ENCODE results near the gene SHD.

DNA sequence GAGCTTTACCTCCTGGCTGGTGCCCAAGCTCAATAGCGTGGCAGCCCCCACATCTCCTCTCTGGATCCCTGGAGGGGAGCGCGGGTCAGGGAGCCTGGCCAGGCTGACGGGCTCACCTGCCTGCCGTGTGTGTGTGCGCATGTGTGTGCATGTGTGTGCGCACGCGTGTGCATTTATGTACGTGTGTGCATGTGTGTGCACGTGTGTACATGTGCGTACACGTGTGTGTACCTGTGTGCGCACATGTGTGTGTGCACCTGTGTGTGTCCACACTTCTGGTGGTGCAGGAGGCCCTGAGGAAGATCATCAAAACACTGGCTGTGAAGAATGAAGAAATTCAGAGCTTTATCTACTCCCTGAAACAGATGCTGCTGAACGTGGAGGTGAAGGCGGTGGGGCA lies 26.6 kb downstream of the SHD start:
- TF ChIP-seq POLR2A (IDR thresholded peaks at IDR 0.05) (no peak), POLR2AphosphoS5 (IDR thresholded peaks at IDR 0.05) (no peak)
- TF ChIP-seq, protein P1, sequence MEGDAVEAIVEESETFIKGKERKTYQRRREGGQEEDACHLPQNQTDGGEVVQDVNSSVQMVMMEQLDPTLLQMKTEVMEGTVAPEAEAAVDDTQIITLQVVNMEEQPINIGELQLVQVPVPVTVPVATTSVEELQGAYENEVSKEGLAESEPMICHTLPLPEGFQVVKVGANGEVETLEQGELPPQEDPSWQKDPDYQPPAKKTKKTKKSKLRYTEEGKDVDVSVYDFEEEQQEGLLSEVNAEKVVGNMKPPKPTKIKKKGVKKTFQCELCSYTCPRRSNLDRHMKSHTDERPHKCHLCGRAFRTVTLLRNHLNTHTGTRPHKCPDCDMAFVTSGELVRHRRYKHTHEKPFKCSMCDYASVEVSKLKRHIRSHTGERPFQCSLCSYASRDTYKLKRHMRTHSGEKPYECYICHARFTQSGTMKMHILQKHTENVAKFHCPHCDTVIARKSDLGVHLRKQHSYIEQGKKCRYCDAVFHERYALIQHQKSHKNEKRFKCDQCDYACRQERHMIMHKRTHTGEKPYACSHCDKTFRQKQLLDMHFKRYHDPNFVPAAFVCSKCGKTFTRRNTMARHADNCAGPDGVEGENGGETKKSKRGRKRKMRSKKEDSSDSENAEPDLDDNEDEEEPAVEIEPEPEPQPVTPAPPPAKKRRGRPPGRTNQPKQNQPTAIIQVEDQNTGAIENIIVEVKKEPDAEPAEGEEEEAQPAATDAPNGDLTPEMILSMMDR (IDR thresholded peaks at IDR 0.05): no peak
